GM12801 (cell line): ENCODE measurements around the gene IFNA16.
"Not testable (repeated sequence)": the region's sequence is repeated elsewhere in the genome, so short reads cannot be mapped to it uniquely, and the experiment has no call there.

Source experiments
- TF ChIP-seq, protein P1 (sequence below): IDR thresholded peaks from one replicate; pipeline ENCODE4 v1.5.1; 2011; ENCODE audit warnings: control low read depth; ENCODE audit not compliant: insufficient read length; ENCODE audit errors: extremely low read depth

Gene IFNA16

DNA sequence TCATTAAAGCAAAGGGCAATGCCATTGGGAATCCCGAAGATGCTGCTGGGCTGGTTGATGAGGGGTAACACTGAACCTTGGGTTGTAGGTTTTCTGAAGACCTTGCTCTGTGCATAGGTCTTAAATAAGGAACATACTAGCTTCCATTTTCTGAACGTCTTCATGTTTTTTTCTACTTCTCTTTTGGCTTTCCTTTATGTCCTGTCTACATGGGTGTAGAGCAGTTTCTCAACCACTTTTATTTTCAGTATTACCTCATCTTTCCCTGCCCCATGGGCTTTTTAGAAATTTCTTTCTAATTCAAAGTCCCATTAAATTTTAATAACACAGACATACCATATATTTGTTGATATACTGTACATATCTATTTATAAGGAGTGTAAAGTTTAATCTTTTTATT is 22.8 kb upstream of the IFNA16 start, which contains the start of gene IFNA14:
Gene IFNA14 (minus strand): TSS at position 95 of the 400 bp plus-strand sequence. CDS start 70 bp downstream, at position 25.
- TF ChIP-seq, protein P1, sequence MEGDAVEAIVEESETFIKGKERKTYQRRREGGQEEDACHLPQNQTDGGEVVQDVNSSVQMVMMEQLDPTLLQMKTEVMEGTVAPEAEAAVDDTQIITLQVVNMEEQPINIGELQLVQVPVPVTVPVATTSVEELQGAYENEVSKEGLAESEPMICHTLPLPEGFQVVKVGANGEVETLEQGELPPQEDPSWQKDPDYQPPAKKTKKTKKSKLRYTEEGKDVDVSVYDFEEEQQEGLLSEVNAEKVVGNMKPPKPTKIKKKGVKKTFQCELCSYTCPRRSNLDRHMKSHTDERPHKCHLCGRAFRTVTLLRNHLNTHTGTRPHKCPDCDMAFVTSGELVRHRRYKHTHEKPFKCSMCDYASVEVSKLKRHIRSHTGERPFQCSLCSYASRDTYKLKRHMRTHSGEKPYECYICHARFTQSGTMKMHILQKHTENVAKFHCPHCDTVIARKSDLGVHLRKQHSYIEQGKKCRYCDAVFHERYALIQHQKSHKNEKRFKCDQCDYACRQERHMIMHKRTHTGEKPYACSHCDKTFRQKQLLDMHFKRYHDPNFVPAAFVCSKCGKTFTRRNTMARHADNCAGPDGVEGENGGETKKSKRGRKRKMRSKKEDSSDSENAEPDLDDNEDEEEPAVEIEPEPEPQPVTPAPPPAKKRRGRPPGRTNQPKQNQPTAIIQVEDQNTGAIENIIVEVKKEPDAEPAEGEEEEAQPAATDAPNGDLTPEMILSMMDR, result no peak

DNA sequence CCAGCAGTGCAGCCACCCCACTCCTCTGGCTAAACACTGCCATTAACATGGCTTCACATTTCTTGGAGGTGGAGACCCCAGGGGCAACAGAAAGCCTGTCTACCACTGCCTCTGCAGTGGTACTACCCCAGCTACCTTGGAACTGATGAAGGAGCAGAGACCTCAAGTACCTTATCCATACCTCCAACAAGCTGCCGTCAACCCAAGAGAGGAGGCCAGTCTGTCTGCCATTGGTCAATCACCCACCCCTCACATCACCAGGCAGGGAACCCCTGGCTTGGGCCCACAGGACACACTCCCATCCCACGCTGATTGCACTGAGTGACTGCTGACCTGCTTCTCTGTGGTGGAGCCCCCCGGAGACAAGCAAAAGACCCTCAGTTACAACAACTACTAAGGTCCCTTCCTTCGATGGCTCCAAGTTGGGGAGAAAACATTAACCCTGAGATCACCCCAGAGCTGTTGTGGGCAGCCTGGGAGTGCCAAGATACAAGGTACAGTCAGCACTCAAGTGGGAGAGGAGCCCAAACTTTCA is 17.1 kb upstream of the IFNA16 start:
- TF ChIP-seq, protein P1, result no peak

DNA sequence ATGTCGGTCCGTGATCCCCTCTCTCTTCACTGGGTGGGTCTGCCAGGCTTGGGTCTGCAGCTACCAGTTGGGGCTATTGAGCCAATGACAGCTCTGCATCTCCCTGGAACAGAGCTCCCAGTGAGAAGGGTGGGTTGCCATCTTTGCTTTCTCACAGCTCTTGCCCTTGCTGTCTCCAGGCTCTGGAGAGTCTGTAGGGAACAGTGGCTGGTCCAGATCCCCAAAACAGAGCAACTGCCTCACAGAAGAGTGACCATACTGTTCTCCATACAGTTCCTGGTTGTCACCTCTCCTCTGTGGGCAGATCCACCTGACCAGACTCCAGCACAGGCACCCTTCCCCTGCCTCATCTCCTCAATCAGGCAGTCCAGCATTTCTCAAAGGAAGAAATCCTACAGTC is 16.1 kb upstream of the IFNA16 start:
- TF ChIP-seq, protein P1, result no peak

DNA sequence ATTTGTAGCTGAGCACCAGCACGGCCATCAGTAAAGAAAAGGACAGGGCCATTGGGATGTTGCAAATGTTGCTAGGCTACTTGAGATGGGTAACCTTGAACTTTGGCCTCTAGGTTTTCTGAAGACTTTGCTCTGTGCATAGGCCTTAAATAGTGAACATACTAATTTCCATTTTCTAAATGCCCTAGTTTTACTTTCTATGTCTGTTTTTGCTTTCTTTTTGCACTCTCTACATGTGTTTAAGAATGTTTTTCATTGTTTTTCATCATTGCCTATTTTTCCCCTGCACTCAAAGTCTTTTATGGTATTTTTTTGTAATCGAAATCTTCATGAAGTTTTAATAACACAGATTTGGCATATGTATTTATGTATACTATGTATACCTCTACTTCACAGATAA is 11.0 kb upstream of the IFNA16 start, which contains the start of gene IFNA17:
Gene IFNA17 (minus strand): TSS at position 101 of the 400 bp plus-strand sequence. CDS start 49 bp downstream, at position 52.
- TF ChIP-seq, protein P1, result no peak

DNA sequence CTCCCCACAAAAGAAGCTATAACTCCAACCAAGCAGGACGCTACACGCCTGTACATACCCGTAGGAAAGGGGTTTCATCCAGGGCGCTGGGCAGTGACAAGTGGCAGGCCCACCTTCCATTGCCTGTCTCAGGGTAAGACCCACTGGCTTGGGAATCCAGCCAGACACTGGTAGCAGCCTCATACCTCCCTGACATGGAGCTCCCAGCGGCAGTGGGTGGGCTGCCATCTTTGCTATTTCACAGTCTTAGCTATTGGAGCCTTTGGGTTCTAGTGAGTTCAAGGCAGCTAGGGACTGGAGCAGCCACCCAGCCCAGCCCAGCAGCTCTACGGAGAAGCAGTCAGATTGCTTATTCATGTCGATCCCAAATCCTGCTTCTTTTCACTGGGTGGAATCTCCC is 6.8 kb downstream of the IFNA16 start:
- TF ChIP-seq, protein P1, result no peak

DNA sequence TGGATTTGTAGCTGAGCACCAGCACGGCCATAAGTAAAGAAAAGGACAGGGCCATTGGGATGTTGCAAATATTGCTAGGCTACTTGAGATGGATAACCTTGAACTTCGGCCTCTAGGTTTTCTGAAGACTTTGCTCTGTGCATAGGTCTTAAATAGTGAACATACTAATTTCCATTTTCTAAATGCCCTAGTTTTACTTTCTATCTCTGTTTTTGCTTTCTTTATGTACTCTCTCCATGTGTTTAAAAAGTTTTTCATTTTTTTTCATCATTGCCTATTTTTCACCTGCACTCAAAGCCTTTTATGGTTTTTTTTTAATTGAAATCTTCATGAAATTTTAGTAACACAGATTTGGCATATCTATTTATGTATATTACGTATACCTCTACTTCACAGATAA is 10.1 kb downstream of the IFNA16 start, which contains the start of gene IFNA10:
Gene IFNA10 (minus strand): TSS at position 101 of the 400 bp plus-strand sequence. CDS start 46 bp downstream, at position 55.
- TF ChIP-seq, protein P1, result not testable (repeated sequence)

DNA sequence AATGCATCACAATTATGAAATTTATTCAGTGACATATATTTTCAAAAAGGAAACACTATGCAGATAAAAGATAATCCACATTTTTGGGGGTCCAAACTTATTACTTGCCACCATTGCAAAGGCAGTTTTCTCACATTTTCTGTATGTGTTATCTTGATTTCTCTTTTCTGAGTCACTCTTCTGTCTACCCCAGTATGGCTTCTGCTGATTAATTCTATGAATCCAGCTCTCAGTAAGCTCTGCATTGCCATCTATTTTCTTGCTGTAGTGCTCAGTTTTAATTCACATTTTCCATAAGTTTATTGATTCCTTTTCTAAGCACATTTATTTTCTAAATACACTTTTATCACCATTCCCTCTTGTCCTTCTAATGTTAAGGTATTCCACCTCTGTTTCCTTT is 11.9 kb downstream of the IFNA16 start:
- TF ChIP-seq, protein P1, result no peak
